GM12892 (cell line): Measurements from ENCODE around the gene KLHDC10.

ENCODE experiments used
- POLR2AphosphoS5 ChIP-seq: IDR thresholded peaks from 2 replicates; pipeline ENCODE4 v1.6.1; 2011; ENCODE audit warnings: low read depth, low read length, control low read depth
- TAF1 ChIP-seq: IDR thresholded peaks from 2 replicates; pipeline ENCODE4 v1.6.1; 2011; ENCODE audit warnings: low read depth, mild to moderate bottlenecking, control low read depth, low read length, borderline replicate concordance

- TF ChIP-seq POLR2AphosphoS5 (no peak), TAF1 (no peak)
Observed at GRCh38 chr7:130071701-130072622, 1.6 kb downstream of the KLHDC10 start.
